HepG2 (cell line): ENCODE measurements around the gene SMIM45.

Source experiments
- AHR ChIP-seq: IDR thresholded peaks from 2 replicates; pipeline ENCODE4 v1.6.1; 2018; ENCODE audit warnings: missing genetic modification reagents, missing compliant biosample characterization
- DNMT1 ChIP-seq: sonication (generic); formaldehyde crosslinking; IDR thresholded peaks from 2 replicates; pipeline ENCODE4 v1.5.1; 2020; ENCODE audit warnings: mild to moderate bottlenecking, missing genetic modification reagents
- FLYWCH1 ChIP-seq: sonication (generic); formaldehyde crosslinking; IDR thresholded peaks from 2 replicates; pipeline ENCODE4 v1.8.1; 2023; ENCODE audit warnings: mild to moderate bottlenecking, missing genetic modification reagents
- HMGA1 ChIP-seq: sonication (generic); formaldehyde crosslinking; conservative IDR thresholded peaks from 2 replicates; pipeline ENCODE4 v1.4.0; 2020; ENCODE audit warnings: missing genetic modification reagents
- HOXA7 ChIP-seq: sonication (generic); formaldehyde crosslinking; IDR thresholded peaks from 2 replicates; pipeline ENCODE4 v1.8.1; 2022; ENCODE audit warnings: mild to moderate bottlenecking, missing genetic modification reagents, moderate library complexity
- KDM1A ChIP-seq: IDR thresholded peaks from 2 replicates; pipeline ENCODE4 v1.6.1; 2016; ENCODE audit warnings: missing compliant biosample characterization
- ONECUT2 ChIP-seq: sonication (generic); formaldehyde crosslinking; IDR thresholded peaks from 2 replicates; pipeline ENCODE4 v1.4.0; 2020; ENCODE audit warnings: missing genetic modification reagents
- PITX1 ChIP-seq: sonication (generic); formaldehyde crosslinking; IDR thresholded peaks from 2 replicates; pipeline ENCODE4 v1.5.1; 2020; ENCODE audit warnings: mild to moderate bottlenecking, missing genetic modification reagents
- SMARCE1 ChIP-seq: fragments of 450-650 bp; IDR thresholded peaks from 2 replicates; pipeline ENCODE4 v1.6.1; 2017; ENCODE audit warnings: borderline replicate concordance
- ZMYM4 ChIP-seq: sonication (generic); formaldehyde crosslinking; IDR thresholded peaks from 2 replicates; pipeline ENCODE4 v1.8.1; 2023; ENCODE audit warnings: mild to moderate bottlenecking, missing genetic modification reagents
- ZNF329 ChIP-seq: sonication (generic); formaldehyde crosslinking; IDR thresholded peaks from 2 replicates; pipeline ENCODE4 v1.9.0; 2021; ENCODE audit warnings: low read depth, mild to moderate bottlenecking, missing genetic modification reagents
- ZNF350 ChIP-seq: sonication (generic); formaldehyde crosslinking; IDR thresholded peaks from 2 replicates; pipeline ENCODE4 v1.4.0; 2020; ENCODE audit warnings: mild to moderate bottlenecking, low read depth, missing genetic modification reagents, borderline replicate concordance
- TF ChIP-seq, protein P1 (sequence below): sonication (generic); formaldehyde crosslinking; IDR thresholded peaks from 2 replicates; pipeline ENCODE4 v1.5.1; 2020; ENCODE audit warnings: missing genetic modification reagents, mild to moderate bottlenecking, borderline replicate concordance
- TF ChIP-seq, protein P2 (sequence below): sonication (generic); formaldehyde crosslinking; IDR thresholded peaks from 2 replicates; pipeline ENCODE4 v1.4.0; 2020; ENCODE audit warnings: mild to moderate bottlenecking, missing genetic modification reagents
- TF ChIP-seq, protein P3 (sequence below): IDR thresholded peaks from 2 replicates; pipeline ENCODE4 v1.6.1; 2016; ENCODE audit warnings: missing biosample characterization, missing genetic modification reagents, low read depth
- TF ChIP-seq, protein P4 (sequence below): sonication (generic); formaldehyde crosslinking; IDR thresholded peaks from 2 replicates; pipeline ENCODE4 v1.5.0; 2020; ENCODE audit warnings: mild to moderate bottlenecking, missing genetic modification reagents
- TF ChIP-seq, protein P5 (sequence below): sonication (generic); formaldehyde crosslinking; IDR thresholded peaks from 2 replicates; pipeline ENCODE4 v1.8.0; 2022; ENCODE audit warnings: missing genetic modification reagents, mild to moderate bottlenecking, borderline replicate concordance
- TF ChIP-seq, protein P6 (sequence below): IDR thresholded peaks from 2 replicates; pipeline ENCODE4 v1.6.1; 2012; ENCODE audit warnings: low read length, improper control_type of control experiment

Gene SMIM45

DNA sequence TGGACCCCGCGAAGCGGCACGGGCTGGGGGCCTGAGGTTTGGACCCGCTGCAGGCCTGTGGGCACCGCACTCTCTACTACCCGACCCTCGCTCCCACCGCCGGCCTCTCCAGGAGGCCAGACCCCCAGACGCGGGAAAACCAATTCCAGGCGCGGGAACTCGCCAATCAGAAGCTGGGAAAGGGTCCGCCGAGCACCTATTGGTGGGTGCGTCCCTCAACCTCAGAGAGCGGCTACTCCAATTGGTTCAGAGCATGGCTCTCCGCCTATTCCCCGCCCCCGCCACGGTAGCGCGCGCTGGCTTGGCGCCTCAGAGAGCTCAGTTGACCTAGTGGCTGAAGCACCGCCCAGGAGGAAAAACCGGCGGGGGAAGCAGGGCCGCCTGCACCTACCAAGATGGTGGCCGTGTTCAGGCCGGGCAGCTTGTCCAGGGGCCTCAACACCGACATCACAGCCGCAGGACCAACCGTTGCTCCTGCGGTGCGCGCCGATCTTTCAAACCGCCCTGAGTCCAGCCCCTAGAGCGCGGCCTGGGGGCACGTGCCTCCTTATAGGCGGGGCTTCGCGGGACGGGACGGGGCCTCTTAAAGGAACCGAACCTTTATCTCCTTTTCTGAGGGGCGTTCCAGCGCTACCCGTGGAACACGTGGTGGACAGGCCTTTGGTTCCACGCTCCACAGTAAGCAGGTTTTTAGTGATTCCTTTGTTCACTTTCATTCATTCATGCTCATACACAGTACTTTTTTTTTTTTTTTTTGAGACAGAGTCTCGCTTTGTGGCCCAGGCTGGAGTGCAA, 5.1 kb upstream of the SMIM45 start, which contains the start of gene CENPM (continued):
- TF ChIP-seq ZMYM4 (CRISPR knock-in tag): peak; percentile 81; the same call in 1 of the 2 replicates
- peak; percentile 63; the same call in 1 of the 2 replicates for TF ChIP-seq ZNF350
- peak; percentile 58; the same call in 1 of the 2 replicates for TF ChIP-seq PITX1 (CRISPR knock-in tag)
- no peak for TF ChIP-seq KDM1A (CRISPR knock-in tag)
- TF ChIP-seq DNMT1 (CRISPR knock-in tag): no peak
- TF ChIP-seq FLYWCH1 (CRISPR knock-in tag): peak; percentile 95
- TF ChIP-seq, protein P1, sequence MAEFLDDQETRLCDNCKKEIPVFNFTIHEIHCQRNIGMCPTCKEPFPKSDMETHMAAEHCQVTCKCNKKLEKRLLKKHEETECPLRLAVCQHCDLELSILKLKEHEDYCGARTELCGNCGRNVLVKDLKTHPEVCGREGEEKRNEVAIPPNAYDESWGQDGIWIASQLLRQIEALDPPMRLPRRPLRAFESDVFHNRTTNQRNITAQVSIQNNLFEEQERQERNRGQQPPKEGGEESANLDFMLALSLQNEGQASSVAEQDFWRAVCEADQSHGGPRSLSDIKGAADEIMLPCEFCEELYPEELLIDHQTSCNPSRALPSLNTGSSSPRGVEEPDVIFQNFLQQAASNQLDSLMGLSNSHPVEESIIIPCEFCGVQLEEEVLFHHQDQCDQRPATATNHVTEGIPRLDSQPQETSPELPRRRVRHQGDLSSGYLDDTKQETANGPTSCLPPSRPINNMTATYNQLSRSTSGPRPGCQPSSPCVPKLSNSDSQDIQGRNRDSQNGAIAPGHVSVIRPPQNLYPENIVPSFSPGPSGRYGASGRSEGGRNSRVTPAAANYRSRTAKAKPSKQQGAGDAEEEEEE (CRISPR knock-in tag): no peak
- 0 out of 2 replicates have a peak, but pooled peaks have one; percentile 15 for TF ChIP-seq ONECUT2 (CRISPR knock-in tag)
- TF ChIP-seq SMARCE1: no peak
- TF ChIP-seq, protein P2, sequence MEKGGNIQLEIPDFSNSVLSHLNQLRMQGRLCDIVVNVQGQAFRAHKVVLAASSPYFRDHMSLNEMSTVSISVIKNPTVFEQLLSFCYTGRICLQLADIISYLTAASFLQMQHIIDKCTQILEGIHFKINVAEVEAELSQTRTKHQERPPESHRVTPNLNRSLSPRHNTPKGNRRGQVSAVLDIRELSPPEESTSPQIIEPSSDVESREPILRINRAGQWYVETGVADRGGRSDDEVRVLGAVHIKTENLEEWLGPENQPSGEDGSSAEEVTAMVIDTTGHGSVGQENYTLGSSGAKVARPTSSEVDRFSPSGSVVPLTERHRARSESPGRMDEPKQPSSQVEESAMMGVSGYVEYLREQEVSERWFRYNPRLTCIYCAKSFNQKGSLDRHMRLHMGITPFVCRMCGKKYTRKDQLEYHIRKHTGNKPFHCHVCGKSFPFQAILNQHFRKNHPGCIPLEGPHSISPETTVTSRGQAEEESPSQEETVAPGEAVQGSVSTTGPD (CRISPR knock-in tag): peak; percentile 75; the same call in 1 of the 2 replicates
- TF ChIP-seq, protein P3, sequence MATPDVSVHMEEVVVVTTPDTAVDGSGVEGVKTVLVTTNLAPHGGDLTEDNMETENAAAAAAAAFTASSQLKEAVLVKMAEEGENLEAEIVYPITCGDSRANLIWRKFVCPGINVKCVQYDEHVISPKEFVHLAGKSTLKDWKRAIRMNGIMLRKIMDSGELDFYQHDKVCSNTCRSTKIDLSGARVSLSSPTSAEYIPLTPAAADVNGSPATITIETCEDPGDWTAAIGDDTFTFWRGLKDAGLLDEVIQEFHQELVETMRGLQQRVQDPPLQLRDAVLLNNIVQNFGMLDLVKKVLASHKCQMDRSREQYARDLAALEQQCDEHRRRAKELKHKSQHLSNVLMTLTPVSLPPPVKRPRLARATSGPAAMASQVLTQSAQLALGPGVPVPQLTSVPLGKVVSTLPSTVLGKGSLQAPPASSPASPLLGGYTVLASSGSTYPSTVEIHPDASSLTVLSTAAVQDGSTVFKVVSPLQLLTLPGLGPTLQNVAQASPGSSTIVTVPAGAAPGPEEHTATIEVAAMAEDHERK: no peak
- TF ChIP-seq HOXA7 (CRISPR knock-in tag): no peak
- TF ChIP-seq, protein P4, sequence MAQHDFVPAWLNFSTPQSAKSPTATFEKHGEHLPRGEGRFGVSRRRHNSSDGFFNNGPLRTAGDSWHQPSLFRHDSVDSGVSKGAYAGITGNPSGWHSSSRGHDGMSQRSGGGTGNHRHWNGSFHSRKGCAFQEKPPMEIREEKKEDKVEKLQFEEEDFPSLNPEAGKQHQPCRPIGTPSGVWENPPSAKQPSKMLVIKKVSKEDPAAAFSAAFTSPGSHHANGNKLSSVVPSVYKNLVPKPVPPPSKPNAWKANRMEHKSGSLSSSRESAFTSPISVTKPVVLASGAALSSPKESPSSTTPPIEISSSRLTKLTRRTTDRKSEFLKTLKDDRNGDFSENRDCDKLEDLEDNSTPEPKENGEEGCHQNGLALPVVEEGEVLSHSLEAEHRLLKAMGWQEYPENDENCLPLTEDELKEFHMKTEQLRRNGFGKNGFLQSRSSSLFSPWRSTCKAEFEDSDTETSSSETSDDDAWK (CRISPR knock-in tag): no peak
- no peak; the same call in 1 of the 2 replicates for TF ChIP-seq AHR (CRISPR knock-in tag)
- TF ChIP-seq, protein P5, sequence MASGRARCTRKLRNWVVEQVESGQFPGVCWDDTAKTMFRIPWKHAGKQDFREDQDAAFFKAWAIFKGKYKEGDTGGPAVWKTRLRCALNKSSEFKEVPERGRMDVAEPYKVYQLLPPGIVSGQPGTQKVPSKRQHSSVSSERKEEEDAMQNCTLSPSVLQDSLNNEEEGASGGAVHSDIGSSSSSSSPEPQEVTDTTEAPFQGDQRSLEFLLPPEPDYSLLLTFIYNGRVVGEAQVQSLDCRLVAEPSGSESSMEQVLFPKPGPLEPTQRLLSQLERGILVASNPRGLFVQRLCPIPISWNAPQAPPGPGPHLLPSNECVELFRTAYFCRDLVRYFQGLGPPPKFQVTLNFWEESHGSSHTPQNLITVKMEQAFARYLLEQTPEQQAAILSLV: peak; percentile 70; the same call in 1 of the 2 replicates
- no peak for TF ChIP-seq ZNF329
- TF ChIP-seq, protein P6, sequence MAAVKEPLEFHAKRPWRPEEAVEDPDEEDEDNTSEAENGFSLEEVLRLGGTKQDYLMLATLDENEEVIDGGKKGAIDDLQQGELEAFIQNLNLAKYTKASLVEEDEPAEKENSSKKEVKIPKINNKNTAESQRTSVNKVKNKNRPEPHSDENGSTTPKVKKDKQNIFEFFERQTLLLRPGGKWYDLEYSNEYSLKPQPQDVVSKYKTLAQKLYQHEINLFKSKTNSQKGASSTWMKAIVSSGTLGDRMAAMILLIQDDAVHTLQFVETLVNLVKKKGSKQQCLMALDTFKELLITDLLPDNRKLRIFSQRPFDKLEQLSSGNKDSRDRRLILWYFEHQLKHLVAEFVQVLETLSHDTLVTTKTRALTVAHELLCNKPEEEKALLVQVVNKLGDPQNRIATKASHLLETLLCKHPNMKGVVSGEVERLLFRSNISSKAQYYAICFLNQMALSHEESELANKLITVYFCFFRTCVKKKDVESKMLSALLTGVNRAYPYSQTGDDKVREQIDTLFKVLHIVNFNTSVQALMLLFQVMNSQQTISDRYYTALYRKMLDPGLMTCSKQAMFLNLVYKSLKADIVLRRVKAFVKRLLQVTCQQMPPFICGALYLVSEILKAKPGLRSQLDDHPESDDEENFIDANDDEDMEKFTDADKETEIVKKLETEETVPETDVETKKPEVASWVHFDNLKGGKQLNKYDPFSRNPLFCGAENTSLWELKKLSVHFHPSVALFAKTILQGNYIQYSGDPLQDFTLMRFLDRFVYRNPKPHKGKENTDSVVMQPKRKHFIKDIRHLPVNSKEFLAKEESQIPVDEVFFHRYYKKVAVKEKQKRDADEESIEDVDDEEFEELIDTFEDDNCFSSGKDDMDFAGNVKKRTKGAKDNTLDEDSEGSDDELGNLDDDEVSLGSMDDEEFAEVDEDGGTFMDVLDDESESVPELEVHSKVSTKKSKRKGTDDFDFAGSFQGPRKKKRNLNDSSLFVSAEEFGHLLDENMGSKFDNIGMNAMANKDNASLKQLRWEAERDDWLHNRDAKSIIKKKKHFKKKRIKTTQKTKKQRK: no peak
- no peak for TF ChIP-seq HMGA1
